Keratinocyte (primary cell): ENCODE measurements around the gene BHLHE23.

Source experiments
- EZH2 ChIP-seq: IDR thresholded peaks from one replicate; pipeline ENCODE4 v1.6.1; 2012; ENCODE audit warnings: inconsistent platforms, mild to moderate bottlenecking, low read length, moderate library complexity
- TF ChIP-seq, protein P1 (sequence below), 3 experiments: IDR thresholded peaks in 1 of 3; conservative IDR thresholded peaks in 1 of 3; optimal IDR thresholded peaks in 1 of 3; 2 replicates in 2 of 3; 3 replicates in 1 of 3; pipeline versions ENCODE3 to v1.5.1; 2011; ENCODE audit warnings: low read length in 3 of 3, mild to moderate bottlenecking in 3 of 3, moderate library complexity in 2 of 3, control low read depth in 1 of 3, inconsistent platforms in 1 of 3; ENCODE audit not compliant: insufficient read depth in 2 of 3; ENCODE audit errors: extremely low read depth in 1 of 3

DNA sequence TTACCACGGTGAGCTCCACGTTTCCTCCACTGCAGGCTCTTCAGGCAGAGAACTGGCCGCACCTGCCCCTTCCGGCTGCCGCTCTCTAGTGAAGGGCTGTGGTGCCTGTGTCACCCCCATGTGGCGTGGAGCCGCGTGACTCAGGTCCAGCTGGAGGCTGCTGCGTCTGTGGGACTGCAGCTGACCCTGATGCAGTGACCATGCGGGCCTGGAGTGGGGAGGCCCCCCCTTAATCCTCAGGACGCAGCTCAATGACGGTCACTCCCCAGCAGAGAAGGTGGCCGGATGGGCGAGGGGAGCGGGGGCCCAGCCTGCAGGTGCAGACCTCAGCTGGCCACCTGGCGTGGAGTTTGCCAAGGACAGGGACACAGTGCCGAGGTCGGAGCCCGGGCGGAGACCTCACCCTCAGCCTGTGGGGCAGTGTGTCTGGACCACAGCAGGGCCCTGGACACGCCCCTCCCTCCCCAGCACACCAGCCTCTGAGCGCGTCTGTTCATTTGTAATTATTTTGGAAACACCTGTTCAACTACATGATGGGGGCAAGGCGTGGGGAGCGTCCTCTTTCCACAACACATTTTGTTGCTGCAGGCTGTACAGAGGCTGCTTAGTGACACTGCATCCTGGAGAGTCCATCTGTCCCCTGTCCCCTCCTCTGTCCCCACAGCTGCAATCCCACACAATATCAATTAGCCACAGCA, 10.7 kb downstream of the BHLHE23 start:
- TF ChIP-seq, protein P1, sequence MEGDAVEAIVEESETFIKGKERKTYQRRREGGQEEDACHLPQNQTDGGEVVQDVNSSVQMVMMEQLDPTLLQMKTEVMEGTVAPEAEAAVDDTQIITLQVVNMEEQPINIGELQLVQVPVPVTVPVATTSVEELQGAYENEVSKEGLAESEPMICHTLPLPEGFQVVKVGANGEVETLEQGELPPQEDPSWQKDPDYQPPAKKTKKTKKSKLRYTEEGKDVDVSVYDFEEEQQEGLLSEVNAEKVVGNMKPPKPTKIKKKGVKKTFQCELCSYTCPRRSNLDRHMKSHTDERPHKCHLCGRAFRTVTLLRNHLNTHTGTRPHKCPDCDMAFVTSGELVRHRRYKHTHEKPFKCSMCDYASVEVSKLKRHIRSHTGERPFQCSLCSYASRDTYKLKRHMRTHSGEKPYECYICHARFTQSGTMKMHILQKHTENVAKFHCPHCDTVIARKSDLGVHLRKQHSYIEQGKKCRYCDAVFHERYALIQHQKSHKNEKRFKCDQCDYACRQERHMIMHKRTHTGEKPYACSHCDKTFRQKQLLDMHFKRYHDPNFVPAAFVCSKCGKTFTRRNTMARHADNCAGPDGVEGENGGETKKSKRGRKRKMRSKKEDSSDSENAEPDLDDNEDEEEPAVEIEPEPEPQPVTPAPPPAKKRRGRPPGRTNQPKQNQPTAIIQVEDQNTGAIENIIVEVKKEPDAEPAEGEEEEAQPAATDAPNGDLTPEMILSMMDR (optimal IDR thresholded peaks at IDR 0.05 in 1 of 3, IDR thresholded peaks at IDR 0.05 in 1 of 3, conservative IDR thresholded peaks at IDR 0.05 in 1 of 3; ENCODE audit: extremely low read depth in 1 of 3, insufficient read depth in 2 of 3, low read length in 3 of 3), result no peak
- no peak for TF ChIP-seq EZH2
